Endodermal cell (in vitro differentiated cells): ENCODE measurements around the gene LCN12. TPM values are rescaled to one million over a fixed set of nuclear protein-coding genes. Genes with fewer than 3 reads are reported as not detected.

Experiments used
- DNase-seq: peaks from one replicate; pipeline ENCODE4 v3.0.0-alpha.2; 2017
- H3K27ac ChIP-seq: 2 replicates; pipeline ENCODE4 v1.5.1; 2013; ENCODE audit warnings: mild to moderate bottlenecking, low read depth, low read length, moderate library complexity
- H3K27me3 ChIP-seq: 2 replicates; pipeline ENCODE4 v1.6.1; 2013; ENCODE audit warnings: mild to moderate bottlenecking, low read length, moderate library complexity; ENCODE audit not compliant: insufficient read depth, control insufficient read depth, poor library complexity, severe bottlenecking
- H3K36me3 ChIP-seq: 2 replicates; pipeline ENCODE4 v1.7.0; 2013; ENCODE audit warnings: mild to moderate bottlenecking, low read length, moderate library complexity; ENCODE audit not compliant: control insufficient read depth, insufficient read depth
- H3K4me1 ChIP-seq: one replicate; pipeline ENCODE4 v1.7.0; 2013; ENCODE audit warnings: low read length; ENCODE audit not compliant: control insufficient read depth, insufficient read depth
- H3K4me3 ChIP-seq: 2 replicates; pipeline ENCODE4 v1.5.1; 2013; ENCODE audit warnings: mild to moderate bottlenecking, low read length, moderate library complexity
- H3K9ac ChIP-seq: 2 replicates; pipeline ENCODE4 v1.6.1; 2013; ENCODE audit warnings: mild to moderate bottlenecking, low read length, moderate library complexity; ENCODE audit not compliant: poor library complexity, severe bottlenecking; ENCODE audit errors: extremely low read depth
- H3K9me3 ChIP-seq: 2 replicates; pipeline ENCODE4 v1.6.1; 2013; ENCODE audit warnings: mild to moderate bottlenecking, low read length, moderate library complexity; ENCODE audit not compliant: control insufficient read depth
- H3K27ac Mint-ChIP-seq: 2 replicates; pipeline ENCODE4 v1.8.0; 2020; ENCODE audit warnings: mixed read lengths
- H3K27me3 Mint-ChIP-seq: 2 replicates; pipeline ENCODE4 v1.8.0; 2021; ENCODE audit warnings: mild to moderate bottlenecking, mixed read lengths; ENCODE audit not compliant: insufficient read depth
- H3K36me3 Mint-ChIP-seq: 2 replicates; pipeline ENCODE4 v1.8.0; 2020; ENCODE audit warnings: low read depth, mixed read lengths
- H3K4me1 Mint-ChIP-seq: 2 replicates; pipeline ENCODE4 v1.8.0; 2020; ENCODE audit warnings: mixed read lengths
- H3K4me3 Mint-ChIP-seq: 2 replicates; pipeline ENCODE4 v1.8.0; 2020; ENCODE audit warnings: mild to moderate bottlenecking, moderate library complexity, mixed read lengths
- H3K9me3 Mint-ChIP-seq: 2 replicates; pipeline ENCODE4 v1.8.0; 2020; ENCODE audit warnings: mild to moderate bottlenecking, mixed read lengths
- CTCF ChIP-seq: fragments of 200-600 bp; sonication (generic); conservative IDR thresholded peaks from 2 replicates; pipeline ENCODE4 v1.5.0; 2021; ENCODE audit warnings: antibody characterized with exemption, mild to moderate bottlenecking
- WGBS, 2 experiments: methylation state at CpG; one replicate each; pipeline versions ENCODE4 v1.1.5 to v1.1.7; 2013; ENCODE audit warnings: missing lambda C conversion rate in 2 of 2, mixed read lengths in 1 of 2; ENCODE audit not compliant: insufficient coverage in 1 of 2, insufficient read length in 1 of 2; 5-methylcytosine and 5-hydroxymethylcytosine counted together
- total RNA-seq, 2 donors: library from RNA; stranded (reverse); fragmentation: NEBNext Ultra II Directional in 1 of 2; extraction: Animal tissue kit (Norgen Biotek cat#: 25700) in 1 of 2; gene quantifications; 2 replicates in 1 of 2; 3 replicates in 1 of 2; pipeline ENCODE4 v1.2.1, GENCODE V29; 2021

Gene LCN12
- total RNA-seq, 2 donors from 2014 or later = 2.1 to 4.4 TPM

GRCh38 chr9:136939431-136939995 lies 12.6 kb upstream of the LCN12 start:
- Mint-ChIP-seq H3K27me3 (no peaks in the 10 kb centered on the region), H3K4me1 (no peaks in the 10 kb centered on the region), H3K4me3 (no peak overlapping the region), H3K36me3 (peaks cover 42% of the 10 kb centered on the region), H3K27ac (no peak overlapping the region), H3K9me3 (no peaks in the 10 kb centered on the region)
- H3K9ac ChIP-seq = no peak overlapping the region
- H3K4me1 ChIP-seq = no peaks in the 10 kb centered on the region
- WGBS, 2 experiments = 94 to 96% methylated on average over 22 to 28 of the region's 28 CpGs
- peaks cover 38% of the 10 kb centered on the region for H3K36me3 ChIP-seq
- TF ChIP-seq CTCF = no peak
- no peaks in the 10 kb centered on the region for H3K27me3 ChIP-seq
- H3K27ac ChIP-seq = peak overlapping the region; percentile 38
- DNase-seq = no peak
- H3K9me3 ChIP-seq = no peaks in the 10 kb centered on the region
- no peak overlapping the region for H3K4me3 ChIP-seq

GRCh38 chr9:136939996-136940525 lies 12.0 kb upstream of the LCN12 start:
- Mint-ChIP-seq H3K9me3 (no peaks in the 10 kb centered on the region), H3K27ac (no peak overlapping the region), H3K36me3 (peaks cover 38% of the 10 kb centered on the region), H3K27me3 (no peaks in the 10 kb centered on the region), H3K4me1 (no peaks in the 10 kb centered on the region), H3K4me3 (no peak overlapping the region)
- 93 to 98% methylated on average over 14 to 16 of the region's 16 CpGs for WGBS, 2 experiments
- Histone ChIP-seq H3K36me3 (peaks cover 34% of the 10 kb centered on the region), H3K27me3 (no peaks in the 10 kb centered on the region), H3K9me3 (no peaks in the 10 kb centered on the region), H3K4me3 (no peak overlapping the region), H3K27ac (no peak overlapping the region), H3K4me1 (no peaks in the 10 kb centered on the region), H3K9ac (no peak overlapping the region)
- no peak for TF ChIP-seq CTCF
- DNase-seq = no peak

- H3K4me1 ChIP-seq = no peaks in the 10 kb centered on the region
- Mint-ChIP-seq H3K9me3 (no peaks in the 10 kb centered on the region), H3K4me3 (no peak overlapping the region), H3K36me3 (peaks cover 35% of the 10 kb centered on the region), H3K27ac (no peak overlapping the region), H3K27me3 (no peaks in the 10 kb centered on the region), H3K4me1 (no peaks in the 10 kb centered on the region)
- H3K36me3 ChIP-seq = peaks cover 34% of the 10 kb centered on the region
- no peaks in the 10 kb centered on the region for H3K9me3 ChIP-seq
- H3K4me3 ChIP-seq = no peak overlapping the region
- no peak overlapping the region for H3K27ac ChIP-seq
- H3K27me3 ChIP-seq = no peaks in the 10 kb centered on the region
- DNase-seq = no peak
- H3K9ac ChIP-seq = no peak overlapping the region
- TF ChIP-seq CTCF = no peak
- WGBS, 2 experiments = 96 to 98% methylated on average over 27 to 42 of the region's 42 CpGs
Measured at GRCh38 chr9:136940526-136941230, 11.4 kb upstream of the LCN12 start.
